Measurements from ENCODE around the gene CRYBA4. TPM values are rescaled to one million over a fixed set of nuclear protein-coding genes. Genes with fewer than 3 reads are reported as not detected.

CRYBA4 gene
- total RNA-seq, 1 experiment from 2014 or later, result not detected

DNA sequence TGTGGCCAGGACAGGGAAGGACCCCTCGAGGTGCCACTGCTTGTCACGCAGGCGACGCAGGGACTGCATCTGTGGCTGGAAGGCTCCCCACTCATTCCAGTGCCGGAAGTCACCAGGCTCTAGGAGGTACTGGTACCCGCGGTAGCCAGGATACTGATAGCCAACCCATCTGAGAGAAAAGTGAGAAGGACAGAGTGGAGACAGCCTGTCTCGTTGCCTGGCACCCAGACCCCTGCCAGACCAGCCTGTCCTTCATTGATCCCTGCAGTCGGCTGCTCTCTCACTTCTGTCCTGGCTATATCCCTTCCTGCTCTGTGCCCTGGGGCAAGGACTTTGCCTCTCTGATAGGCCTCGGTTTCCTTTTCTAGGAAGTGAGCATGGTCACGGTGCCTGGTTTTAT is 22.3 kb upstream of the CRYBA4 start:
- Histone ChIP-seq H3K4me1 (ENCODE audit: insufficient read depth, low read length) (no peaks in the 10 kb centered on the region), H3K4me3 (ENCODE audit: low read length) (no peak overlapping the region), H3K9ac (ENCODE audit: low read length) (no peak overlapping the region), H2AFZ (ENCODE audit: low read length) (no peak overlapping the region), H3K36me3 (ENCODE audit: low read depth, low read length) (no peaks in the 10 kb centered on the region), H3F3A (ENCODE audit: low read length, unreplicated experiment) (no peaks in the 10 kb centered on the region), H3K9me2 (replicated peaks; ENCODE audit: low read length) (no peaks in the 10 kb centered on the region), H3K27me3 (ENCODE audit: low read length) (peaks cover 13% of the 10 kb centered on the region; the same call in 1 of the 2 replicates), H3K9me3 (ENCODE audit: low read length) (no peaks in the 10 kb centered on the region), H3K4me2 (ENCODE audit: low read length) (no peak overlapping the region), H4K20me1 (ENCODE audit: low read length) (no peaks in the 10 kb centered on the region), H3K27ac (ENCODE audit: low read length) (no peak overlapping the region), H3K79me2 (ENCODE audit: low read length) (no peaks in the 10 kb centered on the region)
- ATAC-seq (no peak), DNase-seq (no peak)
- TF ChIP-seq EZH2phosphoT487 (IDR thresholded peaks at IDR 0.05; ENCODE audit: borderline replicate concordance, low read length), result no peak
- TF ChIP-seq, protein P1, sequence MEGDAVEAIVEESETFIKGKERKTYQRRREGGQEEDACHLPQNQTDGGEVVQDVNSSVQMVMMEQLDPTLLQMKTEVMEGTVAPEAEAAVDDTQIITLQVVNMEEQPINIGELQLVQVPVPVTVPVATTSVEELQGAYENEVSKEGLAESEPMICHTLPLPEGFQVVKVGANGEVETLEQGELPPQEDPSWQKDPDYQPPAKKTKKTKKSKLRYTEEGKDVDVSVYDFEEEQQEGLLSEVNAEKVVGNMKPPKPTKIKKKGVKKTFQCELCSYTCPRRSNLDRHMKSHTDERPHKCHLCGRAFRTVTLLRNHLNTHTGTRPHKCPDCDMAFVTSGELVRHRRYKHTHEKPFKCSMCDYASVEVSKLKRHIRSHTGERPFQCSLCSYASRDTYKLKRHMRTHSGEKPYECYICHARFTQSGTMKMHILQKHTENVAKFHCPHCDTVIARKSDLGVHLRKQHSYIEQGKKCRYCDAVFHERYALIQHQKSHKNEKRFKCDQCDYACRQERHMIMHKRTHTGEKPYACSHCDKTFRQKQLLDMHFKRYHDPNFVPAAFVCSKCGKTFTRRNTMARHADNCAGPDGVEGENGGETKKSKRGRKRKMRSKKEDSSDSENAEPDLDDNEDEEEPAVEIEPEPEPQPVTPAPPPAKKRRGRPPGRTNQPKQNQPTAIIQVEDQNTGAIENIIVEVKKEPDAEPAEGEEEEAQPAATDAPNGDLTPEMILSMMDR (conservative IDR thresholded peaks at IDR 0.05; ENCODE audit: low read depth, low read length), result no peak
- no peak for TF ChIP-seq EZH2 (IDR thresholded peaks at IDR 0.05; ENCODE audit: low read length, unreplicated experiment)
- CTCF ChIA-PET, result no interaction called here
- POLR2A ChIA-PET (ENCODE audit: unreplicated experiment), result no interaction called here
- intact Hi-C loops (cut with micrococcal nuclease), result no loop called here
- BruUV-seq (replicated peaks), result no TSS peak

GRCh38 chr22:26601726-26602125 is 20.0 kb upstream of the CRYBA4 start:
- intact Hi-C loops (cut with micrococcal nuclease), result no loop called here
- Histone ChIP-seq H3K9me2 (replicated peaks; ENCODE audit: low read length) (no peaks in the 10 kb centered on the region), H3K27ac (ENCODE audit: low read length) (no peak overlapping the region), H2AFZ (ENCODE audit: low read length) (no peak overlapping the region), H3K27me3 (ENCODE audit: low read length) (peaks cover 9% of the 10 kb centered on the region; the same call in 1 of the 2 replicates), H3F3A (ENCODE audit: low read length, unreplicated experiment) (no peaks in the 10 kb centered on the region), H4K20me1 (ENCODE audit: low read length) (no peaks in the 10 kb centered on the region), H3K4me2 (ENCODE audit: low read length) (no peak overlapping the region), H3K4me3 (ENCODE audit: low read length) (no peak overlapping the region), H3K9me3 (ENCODE audit: low read length) (no peaks in the 10 kb centered on the region), H3K4me1 (ENCODE audit: insufficient read depth, low read length) (no peaks in the 10 kb centered on the region), H3K36me3 (ENCODE audit: low read depth, low read length) (no peaks in the 10 kb centered on the region), H3K79me2 (ENCODE audit: low read length) (no peaks in the 10 kb centered on the region), H3K9ac (ENCODE audit: low read length) (no peak overlapping the region)
- BruUV-seq (replicated peaks), result no TSS peak
- no peak for TF ChIP-seq EZH2phosphoT487 (IDR thresholded peaks at IDR 0.05; ENCODE audit: borderline replicate concordance, low read length)
- no peak for TF ChIP-seq EZH2 (IDR thresholded peaks at IDR 0.05; ENCODE audit: low read length, unreplicated experiment)
- TF ChIP-seq, protein P1 (conservative IDR thresholded peaks at IDR 0.05; ENCODE audit: low read depth, low read length), result no peak
- CTCF ChIA-PET, result no interaction called here
- POLR2A ChIA-PET (ENCODE audit: unreplicated experiment), result no interaction called here
- ATAC-seq (no peak), DNase-seq (no peak)

DNA sequence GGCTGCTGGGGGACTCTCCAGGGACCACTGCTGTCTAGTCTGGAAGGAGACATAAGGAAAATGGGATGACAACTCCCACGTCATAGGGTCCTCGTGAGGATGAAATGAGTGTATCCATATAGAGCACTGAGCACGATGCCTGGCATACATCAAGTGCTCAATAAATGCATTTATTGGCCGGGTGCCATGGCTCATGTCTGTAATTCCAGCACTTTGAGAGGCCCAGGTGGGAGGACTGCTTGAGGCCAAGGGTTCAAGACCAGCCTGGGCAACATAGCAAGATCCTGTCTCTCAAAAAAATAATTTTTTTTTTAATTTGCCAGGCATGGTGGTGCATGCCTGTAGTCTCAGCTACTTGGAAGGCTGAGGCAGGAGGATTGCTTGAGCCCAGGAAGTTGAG is 19.6 kb upstream of the CRYBA4 start:
- ChIA-PET CTCF (no interaction called here), POLR2A (ENCODE audit: unreplicated experiment) (no interaction called here)
- DNase-seq (no peak), ATAC-seq (no peak)
- Histone ChIP-seq H3K27me3 (ENCODE audit: low read length) (peaks cover 5% of the 10 kb centered on the region; the same call in 1 of the 2 replicates), H3K27ac (ENCODE audit: low read length) (no peak overlapping the region), H3K4me3 (ENCODE audit: low read length) (no peak overlapping the region), H3K79me2 (ENCODE audit: low read length) (no peaks in the 10 kb centered on the region), H3K9ac (ENCODE audit: low read length) (no peak overlapping the region), H3K36me3 (ENCODE audit: low read depth, low read length) (no peaks in the 10 kb centered on the region), H3K4me1 (ENCODE audit: insufficient read depth, low read length) (no peaks in the 10 kb centered on the region), H2AFZ (ENCODE audit: low read length) (no peak overlapping the region), H4K20me1 (ENCODE audit: low read length) (no peaks in the 10 kb centered on the region), H3K9me2 (replicated peaks; ENCODE audit: low read length) (no peaks in the 10 kb centered on the region), H3K4me2 (ENCODE audit: low read length) (no peak overlapping the region), H3F3A (ENCODE audit: low read length, unreplicated experiment) (no peaks in the 10 kb centered on the region), H3K9me3 (ENCODE audit: low read length) (no peaks in the 10 kb centered on the region)
- no TSS peak for BruUV-seq (replicated peaks)
- intact Hi-C loops (cut with micrococcal nuclease), result no loop called here
- TF ChIP-seq, protein P1 (conservative IDR thresholded peaks at IDR 0.05; ENCODE audit: low read depth, low read length), result no peak
- TF ChIP-seq EZH2 (IDR thresholded peaks at IDR 0.05; ENCODE audit: low read length, unreplicated experiment) (no peak), EZH2phosphoT487 (IDR thresholded peaks at IDR 0.05; ENCODE audit: borderline replicate concordance, low read length) (no peak)

All from PC-3 (cell line).